Medulla oblongata (tissue), 1 donor: ENCODE results near the gene ME3.

Source experiments
- DNase-seq: peaks from one replicate; pipeline ENCODE4 v3.0.0-alpha.2; 2015; ENCODE audit errors: extremely low spot score

ME3 gene

DNA sequence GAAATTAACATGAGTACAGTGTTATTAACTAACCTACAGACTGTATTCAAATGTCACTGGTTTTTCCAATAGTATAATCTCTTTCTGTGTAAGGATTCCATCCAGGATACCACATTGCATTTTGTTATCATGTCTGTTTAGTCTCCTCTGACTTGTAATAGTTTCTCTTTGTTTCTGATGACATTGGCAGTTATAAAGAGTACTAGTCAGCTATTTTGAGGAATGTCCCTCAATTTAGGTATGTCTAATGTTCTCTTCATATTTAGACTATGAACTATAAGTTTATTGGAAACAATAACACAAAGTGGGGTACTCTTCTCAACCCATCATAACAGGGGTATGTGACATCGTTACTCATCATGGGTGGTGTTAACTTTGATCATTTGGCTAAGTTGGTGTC, 20.3 kb upstream of the ME3 start:
- DNase-seq, result no peak

DNA sequence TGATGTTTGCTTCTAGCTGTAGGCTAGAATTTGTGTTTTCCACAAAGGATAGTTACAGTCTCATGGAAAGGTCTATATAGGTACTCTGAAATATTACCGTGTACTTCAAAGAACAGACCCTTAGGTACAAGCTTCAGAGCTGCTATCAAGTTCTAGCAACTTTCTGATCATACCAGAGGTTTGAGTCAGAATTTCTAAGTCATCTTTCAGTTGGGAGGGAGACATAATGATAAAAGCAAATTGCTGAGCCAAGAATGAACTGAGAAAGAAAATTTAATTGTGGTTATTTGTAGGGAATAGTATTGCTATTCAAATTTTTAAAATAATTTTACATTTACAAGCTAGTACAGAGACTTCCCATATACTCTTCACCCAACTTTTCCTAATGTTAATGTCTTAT, 19.9 kb upstream of the ME3 start:
- DNase-seq, result no peak

DNA sequence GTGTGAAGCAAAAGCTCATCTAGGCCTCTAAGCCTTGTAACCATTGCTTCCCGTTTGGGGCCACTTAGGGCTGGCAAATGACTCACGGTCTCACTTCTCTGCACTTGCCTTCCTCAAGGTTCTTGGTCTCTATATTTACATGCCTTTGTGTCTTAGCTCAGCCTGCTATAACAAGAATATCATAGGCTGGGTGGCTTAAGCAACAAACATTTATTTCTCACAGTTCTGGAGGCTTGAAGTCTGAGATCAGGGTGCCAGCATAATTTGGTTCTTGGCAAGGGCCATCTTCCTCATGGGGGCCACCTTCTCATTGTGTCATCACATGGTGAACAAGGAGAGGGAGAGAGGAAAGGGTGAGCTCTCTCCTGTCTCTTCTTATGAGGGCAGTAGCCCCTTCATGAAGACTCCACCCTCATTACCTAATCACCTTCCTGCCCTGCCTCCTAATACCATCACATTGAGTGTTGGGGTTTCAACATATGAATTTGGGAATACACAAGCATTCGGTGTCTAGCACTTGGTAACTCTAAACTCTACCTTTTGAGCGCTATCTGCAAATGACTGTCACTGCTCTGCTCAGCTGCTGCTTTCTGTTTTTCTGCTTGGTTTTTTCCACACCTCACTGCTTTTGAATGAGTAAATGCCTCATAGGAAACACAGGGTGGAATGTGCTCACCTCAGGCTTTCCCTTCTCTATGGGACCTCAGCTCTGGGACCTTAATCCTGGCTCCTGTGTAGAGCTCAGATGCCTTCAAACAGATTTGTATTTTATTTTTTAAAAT, 16.2 kb upstream of the ME3 start:
- DNase-seq, result no peak

DNA sequence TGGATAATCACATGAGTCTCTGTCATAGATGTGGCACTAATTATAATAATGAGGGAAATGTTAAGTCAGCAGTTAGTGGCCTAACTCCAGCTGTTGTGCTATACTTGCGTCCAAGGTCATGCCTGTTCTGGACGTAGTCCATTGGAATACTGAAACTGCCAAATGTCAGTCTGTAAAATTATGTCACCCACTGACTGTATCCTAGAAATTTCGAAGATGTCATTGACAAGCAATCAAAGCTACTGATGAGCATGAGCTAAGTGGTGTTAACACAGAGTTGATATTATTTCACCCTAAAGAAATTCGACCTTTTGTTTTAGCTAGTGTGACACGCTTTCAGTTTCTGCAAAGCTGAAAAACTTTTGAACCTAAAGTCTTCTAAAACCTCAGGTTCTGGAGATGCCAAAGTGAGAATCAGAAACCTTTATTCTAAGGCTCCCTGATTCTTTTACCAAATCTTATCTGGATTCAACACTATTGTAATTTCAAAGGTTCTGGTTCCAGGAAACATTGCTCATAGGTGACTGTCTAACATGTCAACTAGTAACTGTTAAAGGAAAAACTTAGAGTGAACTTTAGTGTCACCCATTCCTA, 14.9 kb upstream of the ME3 start:
- DNase-seq, result no peak

DNA sequence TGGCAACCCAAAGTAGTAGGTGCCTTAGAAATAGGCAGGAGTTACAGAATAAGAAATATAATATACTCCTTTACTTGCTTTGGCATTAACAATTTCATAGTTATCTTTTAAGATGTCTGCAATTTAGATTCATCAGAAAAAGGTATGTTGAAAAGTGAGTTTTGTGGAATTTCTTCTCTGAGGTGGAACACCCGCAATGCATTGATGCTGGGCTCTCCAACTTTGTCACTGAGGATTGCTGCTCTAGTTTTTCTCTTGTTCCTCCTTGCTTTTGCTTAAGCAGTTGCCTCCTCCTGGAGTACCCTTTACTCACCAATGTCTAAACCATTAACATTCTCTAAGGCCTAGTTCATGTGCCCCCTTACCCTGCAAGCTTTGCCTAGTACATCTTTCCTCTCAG, 14.1 kb upstream of the ME3 start:
- no peak for DNase-seq

DNA sequence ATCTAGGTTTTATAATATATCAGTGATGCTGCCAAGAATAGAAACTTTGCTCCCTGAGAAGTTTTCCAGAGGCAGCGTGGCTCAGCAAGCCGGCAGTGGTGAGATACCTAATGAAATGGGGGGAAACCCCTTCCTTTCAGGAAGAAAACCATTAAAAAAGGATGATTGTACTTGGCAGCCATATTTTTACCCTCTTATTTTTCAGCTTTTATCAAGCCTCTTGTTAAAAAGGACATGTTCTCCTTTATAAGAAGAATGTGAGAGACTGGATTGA, 9.0 kb upstream of the ME3 start:
- no peak for DNase-seq

DNA sequence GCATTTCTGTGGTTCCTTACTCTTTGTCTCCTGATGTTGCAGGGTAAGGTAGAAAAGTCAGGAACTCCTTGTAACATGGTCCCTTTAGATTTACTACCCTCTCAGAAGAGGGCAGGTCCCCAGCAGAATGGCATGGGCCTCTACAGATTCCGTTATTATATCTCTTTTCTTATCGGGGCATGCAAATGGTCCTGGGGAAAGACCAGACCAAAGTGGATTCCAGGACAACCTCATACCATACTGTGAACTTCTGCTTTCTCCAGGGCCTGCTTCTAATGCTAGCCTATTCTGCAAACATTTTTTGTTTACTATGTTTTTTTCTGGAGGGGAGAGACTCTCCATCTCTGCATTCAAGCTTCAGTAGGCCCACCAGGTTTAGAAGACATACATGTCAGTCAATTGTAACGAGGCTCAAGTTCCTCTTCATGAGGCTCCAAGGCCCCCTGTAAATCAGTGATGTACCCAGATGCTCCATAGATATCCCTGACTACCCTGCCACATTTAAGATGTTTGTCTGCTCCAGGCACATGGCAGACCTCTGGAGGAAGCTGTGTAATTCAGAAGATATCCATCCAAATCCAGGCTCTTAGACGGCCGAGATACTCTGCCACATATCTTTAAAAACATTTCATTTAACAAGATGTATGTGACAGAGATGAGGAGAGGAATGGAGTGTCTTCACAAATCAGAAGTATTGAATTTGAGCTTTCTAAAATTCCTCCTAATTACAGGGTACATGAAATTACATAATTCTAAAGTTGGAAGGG, 8.5 kb upstream of the ME3 start:
- no peak for DNase-seq

DNA sequence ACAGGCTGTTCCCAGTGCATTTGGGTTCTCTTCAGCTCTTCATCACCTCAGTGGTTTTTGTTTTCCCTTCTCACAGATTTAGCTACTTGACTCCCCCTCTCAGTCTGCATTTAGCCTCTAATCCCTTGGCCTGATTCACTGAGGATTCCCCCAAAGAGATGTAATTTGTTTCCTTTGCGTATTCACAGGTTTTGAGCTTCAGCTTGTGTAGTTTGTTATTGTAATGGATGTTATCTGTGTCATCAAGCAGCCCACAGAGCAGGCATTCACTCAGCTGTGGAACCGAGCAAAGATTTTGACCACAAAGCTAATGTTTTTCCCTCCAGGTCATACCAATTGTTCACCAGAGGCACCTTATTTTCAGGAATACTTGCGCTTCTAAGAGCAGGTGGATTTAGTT, 6.4 kb upstream of the ME3 start:
- no peak for DNase-seq

DNA sequence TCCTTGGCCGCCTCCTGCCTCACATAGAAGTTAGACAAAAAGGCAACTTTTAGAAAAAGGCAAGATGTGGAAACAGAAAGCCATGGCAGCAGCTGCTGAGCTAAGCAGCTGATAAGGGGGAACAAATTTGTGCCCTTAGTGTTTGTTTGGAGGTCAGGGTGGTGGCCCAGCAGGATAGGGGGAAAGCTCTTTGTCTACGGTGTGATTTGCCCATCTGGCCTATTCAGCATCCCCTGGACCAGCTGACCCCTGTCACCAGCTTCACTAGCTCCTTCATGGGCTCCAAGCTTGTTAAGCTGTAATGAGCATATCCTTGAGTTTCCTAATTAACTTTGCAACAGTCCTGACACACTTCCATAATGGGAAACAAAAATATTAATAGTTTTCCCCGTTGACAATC, 5.9 kb upstream of the ME3 start:
- no peak for DNase-seq

DNA sequence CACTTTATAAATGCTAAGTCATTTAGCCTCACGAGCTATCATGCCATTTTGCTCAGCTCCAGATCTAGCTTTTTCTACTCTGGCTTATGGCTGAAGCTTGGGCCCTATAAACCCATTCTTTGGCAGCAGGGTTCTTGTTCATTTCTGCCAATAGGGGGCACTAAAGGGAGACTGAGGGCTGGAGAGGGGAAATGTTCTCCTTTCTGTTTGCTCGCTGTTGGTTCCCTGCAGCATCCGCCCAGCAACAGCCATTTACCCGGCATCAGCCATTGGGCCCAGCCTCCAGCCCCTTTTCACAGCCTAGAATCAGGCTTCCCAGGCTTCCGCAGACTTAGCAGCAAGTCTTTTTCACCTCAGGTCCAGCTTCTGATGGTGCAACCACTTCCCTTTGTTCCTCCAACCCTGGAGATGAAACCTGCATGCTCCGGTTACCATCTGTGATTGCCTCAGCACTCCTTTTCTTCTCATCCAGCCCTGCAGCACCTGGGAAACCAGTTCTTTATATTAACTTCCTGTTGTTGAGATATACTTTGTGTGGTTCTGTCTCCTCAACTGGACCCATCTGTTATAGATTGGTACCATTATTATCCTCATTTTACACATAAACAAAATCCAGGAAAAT, 4.2 kb upstream of the ME3 start:
- no peak for DNase-seq

DNA sequence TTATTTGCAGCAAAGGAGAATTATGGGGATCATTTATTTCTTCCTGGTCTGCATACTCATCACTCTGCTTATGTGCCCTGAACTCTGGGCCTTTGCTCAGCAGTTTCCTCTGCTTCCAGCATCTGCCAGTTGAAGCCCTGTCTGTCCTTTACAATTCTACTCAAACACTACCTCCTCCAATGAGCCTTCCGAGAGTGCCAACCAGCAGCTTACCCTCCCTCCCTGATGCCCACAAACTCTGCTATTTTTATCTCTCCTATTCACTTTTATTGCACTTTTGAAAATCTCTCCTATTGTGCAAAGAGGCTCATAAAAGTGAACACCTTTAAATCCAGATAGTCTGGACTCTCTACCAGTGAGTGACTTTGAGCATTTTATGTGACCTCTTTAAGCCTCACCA, 3.6 kb upstream of the ME3 start:
- no peak for DNase-seq

DNA sequence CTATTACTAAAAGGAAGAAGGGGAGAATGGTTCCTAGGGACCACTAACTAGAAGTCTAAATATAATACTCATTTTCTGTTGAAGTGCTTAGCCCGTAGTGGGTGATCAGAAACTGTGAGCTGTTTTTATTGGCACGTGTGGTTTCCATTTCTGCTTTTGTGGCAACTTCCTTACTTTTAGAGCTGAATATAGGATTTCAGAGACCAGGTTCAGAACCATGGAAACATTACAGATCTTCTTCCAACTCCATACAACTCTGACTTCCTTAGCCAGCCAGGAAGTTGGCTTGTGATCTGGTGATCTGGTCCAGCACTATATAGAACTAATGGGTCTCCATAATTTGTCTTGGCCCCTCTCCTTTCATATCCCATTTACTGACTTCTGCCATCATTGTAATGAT, 2.6 kb upstream of the ME3 start:
- no peak for DNase-seq

DNA sequence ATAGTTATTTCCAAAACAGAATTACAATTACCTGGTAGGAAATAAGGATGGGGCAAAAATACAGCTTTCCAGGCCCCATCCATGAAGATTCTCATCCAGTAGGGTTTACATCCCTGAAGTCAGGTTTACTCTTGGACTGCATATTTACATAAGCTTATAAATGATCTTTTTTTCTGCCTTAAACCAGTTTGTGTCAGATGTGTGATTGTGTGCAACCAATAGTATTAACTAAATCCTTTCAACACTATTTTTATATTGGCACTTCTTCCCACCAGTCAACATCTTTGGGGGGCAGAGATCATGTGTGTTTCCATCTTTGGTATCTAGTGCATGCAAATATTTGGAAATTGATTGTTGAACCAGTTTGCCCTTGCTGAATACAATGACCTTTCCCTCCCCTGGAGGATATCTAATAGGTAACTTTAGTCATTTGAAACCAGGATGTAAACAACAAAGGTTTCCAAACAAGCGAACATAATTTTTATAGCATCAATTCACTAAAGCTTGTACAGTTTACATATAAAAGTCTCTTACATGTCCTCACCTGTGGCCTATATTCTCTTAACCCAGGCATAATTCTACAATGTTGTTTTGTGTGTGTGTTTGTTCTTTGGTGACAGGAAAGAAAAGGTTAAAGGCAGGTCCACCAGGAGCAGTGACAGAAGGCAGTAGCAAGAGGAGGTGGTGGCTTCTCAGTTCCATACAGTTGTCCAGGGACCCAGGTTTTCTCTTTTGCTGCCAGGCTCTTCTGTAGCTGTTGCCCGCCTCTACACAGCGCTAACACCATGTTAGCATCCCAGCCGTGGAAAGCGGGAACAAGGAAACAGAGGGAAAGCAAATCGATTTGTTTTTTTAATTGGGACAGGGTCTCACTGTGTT, 1.7 kb upstream of the ME3 start:
- DNase-seq, result no peak

DNA sequence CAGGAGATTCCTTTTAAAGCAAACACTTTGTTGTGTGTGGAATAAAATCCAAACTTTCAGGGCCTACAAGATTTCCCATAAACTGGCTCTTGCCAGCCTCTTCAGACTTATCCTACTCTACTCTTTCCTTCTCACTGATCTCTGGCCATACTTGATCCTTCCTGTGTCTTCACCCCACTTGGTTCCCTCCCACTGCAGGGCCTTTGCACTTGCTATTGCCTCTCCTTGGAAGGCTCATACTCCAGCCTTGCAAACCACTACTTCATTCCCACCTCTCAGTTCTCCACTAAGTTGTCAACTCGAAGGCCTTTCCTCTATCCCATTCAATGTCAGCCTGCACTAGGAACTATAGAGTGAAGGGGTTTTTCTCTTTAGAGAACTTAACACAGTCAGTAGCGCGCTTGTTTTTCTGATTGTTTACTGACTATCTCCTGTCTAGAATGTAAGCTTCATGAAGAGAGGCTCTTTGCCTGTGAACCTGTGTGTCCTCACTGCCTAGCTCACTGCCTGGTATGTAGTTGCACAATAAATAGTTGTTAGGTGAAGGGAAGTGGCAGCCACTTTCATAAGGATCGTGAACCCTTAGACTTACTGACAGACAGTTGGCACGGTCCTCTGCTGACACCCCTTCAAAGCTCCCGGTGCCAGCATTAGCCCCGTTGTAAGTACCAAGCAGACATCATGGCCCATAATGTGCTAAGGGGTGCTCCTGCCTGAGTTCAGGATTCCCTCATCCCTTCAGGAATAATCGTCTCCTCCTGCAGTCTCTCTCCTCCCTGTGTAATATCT, 833 bp upstream of the ME3 start:
- no peak for DNase-seq

DNA sequence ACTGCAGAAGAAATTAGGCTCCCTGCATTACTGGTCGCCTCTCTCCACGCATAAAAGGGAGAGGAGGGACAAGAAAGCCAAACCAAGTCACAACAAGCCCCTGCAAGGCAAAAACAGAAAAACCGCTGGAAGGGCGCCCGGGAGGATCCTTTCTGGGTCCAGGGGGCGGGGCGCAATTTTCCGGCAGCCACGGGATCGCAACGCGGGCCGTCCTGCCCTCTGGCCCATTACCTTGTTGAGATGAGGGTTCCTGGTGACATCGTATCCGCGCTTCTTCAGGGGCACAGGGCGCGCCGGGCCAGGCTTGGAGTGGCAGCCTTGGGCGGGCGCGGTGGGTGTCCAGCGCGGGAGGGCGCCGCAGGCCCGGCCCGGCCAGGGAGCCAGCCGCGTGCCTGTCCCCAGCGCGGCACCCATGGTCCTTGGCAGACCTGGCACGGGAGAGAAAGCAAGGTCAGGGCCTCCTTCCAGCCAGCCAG, 847 bp downstream of the ME3 start:
- DNase-seq, result peak; percentile 40

DNA sequence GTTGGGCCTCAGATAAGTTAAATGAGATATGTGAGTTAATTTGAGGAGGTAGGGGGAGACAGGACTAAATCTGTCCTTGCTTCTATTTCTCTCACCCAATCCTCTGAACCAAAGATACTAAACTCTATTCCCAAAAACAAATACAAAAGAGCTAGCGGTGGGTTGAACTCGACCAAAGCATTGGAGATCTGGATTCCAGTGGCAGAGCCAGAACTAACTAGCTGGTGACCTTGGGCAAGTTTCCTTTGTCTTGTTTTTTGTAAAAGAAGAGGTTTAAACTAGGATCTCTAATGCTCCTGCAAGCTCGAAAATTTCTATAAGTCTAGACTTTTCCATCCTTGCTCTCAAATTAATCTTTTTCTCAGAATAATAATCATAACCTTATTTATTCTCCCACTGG, 1.5 kb downstream of the ME3 start:
- no peak for DNase-seq

DNA sequence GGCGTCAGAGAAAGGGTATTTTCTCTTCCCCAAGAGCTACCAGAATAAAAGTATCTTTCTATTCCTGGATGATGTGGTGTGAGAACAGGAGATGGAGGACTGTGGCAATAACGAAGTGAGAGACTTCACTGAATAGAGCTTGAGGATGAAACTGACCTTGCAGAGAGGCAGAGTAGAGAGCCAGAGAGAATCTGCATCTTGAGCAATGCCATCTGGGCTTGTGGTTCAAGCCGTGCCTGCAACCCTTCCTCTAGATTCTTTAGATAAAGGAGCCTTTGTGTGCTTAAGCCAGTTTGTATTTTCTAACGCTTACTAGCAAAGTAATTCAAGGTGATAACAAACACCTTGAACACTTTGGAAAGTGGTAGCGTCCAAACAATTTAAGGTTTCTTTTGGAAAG, 2.2 kb downstream of the ME3 start:
- DNase-seq, result no peak

DNA sequence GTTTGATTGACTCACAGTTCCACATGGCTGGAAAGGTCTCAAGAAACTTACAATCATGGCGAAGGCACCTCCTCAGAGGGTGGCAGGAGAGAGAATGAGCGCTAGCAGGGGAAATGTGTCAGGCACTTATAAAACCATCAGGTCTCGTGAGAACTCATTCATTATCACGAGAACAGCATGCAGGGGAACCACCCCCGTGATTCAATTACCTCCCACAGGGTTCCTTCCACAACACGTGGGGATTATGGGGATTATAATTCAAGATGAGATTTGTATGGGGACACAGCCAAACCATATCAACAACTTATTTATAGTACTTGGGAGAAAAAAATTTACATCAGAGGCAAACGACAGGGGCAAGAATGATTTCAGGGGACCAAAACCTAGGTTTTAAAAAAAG, 3.0 kb downstream of the ME3 start:
- DNase-seq, result no peak

DNA sequence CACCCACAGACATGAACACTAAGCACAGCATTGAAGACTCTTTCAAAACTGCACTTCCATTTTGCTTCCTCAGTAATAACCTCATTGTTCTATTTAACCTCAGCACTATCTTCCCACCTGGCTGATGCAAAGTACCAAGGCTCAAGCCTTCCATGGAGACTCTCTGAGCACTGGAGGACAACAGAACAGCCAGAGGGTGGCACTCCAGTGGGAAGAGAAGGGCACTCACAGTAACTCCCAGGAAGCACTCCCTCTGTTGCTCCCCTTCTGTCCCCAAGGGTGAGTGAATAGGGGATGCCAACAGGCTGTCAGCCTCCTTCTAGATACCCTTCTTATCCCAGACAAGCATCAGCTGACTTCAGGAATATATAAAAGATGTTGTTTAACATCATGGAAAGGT, 3.5 kb downstream of the ME3 start:
- no peak for DNase-seq

DNA sequence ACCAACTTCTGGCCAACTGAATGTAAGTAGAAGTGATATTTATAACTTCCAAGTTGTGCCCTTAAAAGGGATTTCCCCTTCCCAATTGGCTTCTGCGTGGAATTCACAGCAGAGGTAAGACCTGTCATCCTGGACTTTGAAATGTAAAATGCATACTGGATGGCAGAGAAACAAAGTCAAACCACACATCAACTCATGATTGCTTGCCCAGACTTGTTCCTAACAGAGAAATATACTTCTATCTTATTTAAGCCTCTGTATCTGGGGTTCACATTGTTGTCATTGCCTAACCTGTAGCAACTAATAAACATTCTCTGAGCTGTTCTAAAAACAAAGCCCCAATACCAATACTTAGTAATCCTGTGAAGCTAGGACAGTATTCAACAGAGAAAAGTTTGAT, 6.2 kb downstream of the ME3 start:
- no peak for DNase-seq

DNA sequence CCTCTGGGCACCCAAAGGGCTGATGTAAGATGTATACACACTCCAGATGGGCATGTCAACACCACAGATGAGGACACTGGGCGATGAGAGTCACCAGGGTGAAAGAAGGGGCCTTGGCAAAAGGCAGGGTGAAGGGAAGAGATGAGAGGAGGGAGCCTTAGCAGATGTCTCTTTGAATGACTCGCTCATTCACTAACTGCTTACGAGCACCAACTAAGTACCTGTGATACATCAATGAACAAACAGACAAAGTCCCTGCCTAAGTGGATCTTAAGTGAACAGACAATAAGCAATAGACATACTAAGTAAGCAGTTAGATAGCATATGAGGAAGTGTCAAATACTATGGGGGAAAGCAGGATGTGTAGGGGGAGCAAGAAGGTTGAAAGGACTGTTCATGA, 7.5 kb downstream of the ME3 start:
- no peak for DNase-seq
